Activated B cell treated with CpG ODN at 0.5 μM for 24 hours (primary cell): ENCODE results near the gene OSBPL2. TPM values are rescaled to one million over a fixed set of nuclear protein-coding genes. Genes with fewer than 3 reads are reported as not detected.

Source experiments
- ATAC-seq: fragments of 200-7000 bp; cut with Tn5 transposase; one replicate; pipeline ENCODE4 v1.10.0; 2021; ENCODE audit warnings: low read depth, mild to moderate bottlenecking, moderate library complexity
- CTCF ChIA-PET: fragments of 350-600 bp; sonication (Branson Sonifier 250); formaldehyde crosslinking; loops from one replicate; lab custom pipeline; 2021; ENCODE audit warnings: antibody characterized with exemption; lab: Charles Lee
- POLR2A ChIA-PET: fragments of 350-600 bp; sonication (Branson Sonifier 250); formaldehyde crosslinking; loops from one replicate; lab custom pipeline; 2021; ENCODE audit warnings: antibody characterized with exemption; lab: Charles Lee
- DNase-seq: peaks from one replicate; pipeline ENCODE4 v3.0.0; 2022
- H3K27ac Mint-ChIP-seq: one replicate; pipeline ENCODE4 v1.8.0; 2020; ENCODE audit warnings: mixed read lengths
- H3K27me3 Mint-ChIP-seq: one replicate; pipeline ENCODE4 v1.8.0; 2021; ENCODE audit warnings: mixed read lengths
- H3K36me3 Mint-ChIP-seq: one replicate; pipeline ENCODE4 v1.8.0; 2021; ENCODE audit warnings: low read depth, mixed read lengths
- H3K4me1 Mint-ChIP-seq: one replicate; pipeline ENCODE4 v1.8.0; 2021; ENCODE audit warnings: mixed read lengths
- H3K4me3 Mint-ChIP-seq: one replicate; pipeline ENCODE4 v1.8.0; 2020; ENCODE audit warnings: mild to moderate bottlenecking, mixed read lengths
- H3K9me3 Mint-ChIP-seq: one replicate; pipeline ENCODE4 v1.8.0; 2020; ENCODE audit warnings: mixed read lengths
- CTCF ChIP-seq: fragments of 200-600 bp; IDR thresholded peaks from one replicate; pipeline ENCODE4 v1.8.0; 2022; ENCODE audit warnings: antibody characterized with exemption, mild to moderate bottlenecking
- intact Hi-C: fragments of 100-400 bp; cut with micrococcal nuclease; formaldehyde crosslinking; loops from one replicate; pipeline ENCODE4 v1.15.1; 2024
- total RNA-seq: library from RNA; stranded (reverse); gene quantifications from 2 replicates; pipeline ENCODE4 v1.2.3, GENCODE V29; 2022

Gene OSBPL2
- total RNA-seq, 1 donor from 2014 or later: 43.0 TPM

GRCh38 chr20:62325172-62325905 lies 87.0 kb downstream of the OSBPL2 start:
- H3K36me3 Mint-ChIP-seq: peaks cover 21% of the 10 kb centered on the region

GRCh38 chr20:62326559-62326958 lies 88.2 kb downstream of the OSBPL2 start:
- intact Hi-C loops: no loop called here
- no peak overlapping the region for H3K4me3 Mint-ChIP-seq
- ATAC-seq (no peak), DNase-seq (no peak)
- H3K27ac Mint-ChIP-seq: no peak overlapping the region
- H3K27me3 Mint-ChIP-seq: no peaks in the 10 kb centered on the region
- POLR2A ChIA-PET: no interaction called here
- no peaks in the 10 kb centered on the region for H3K9me3 Mint-ChIP-seq
- CTCF ChIA-PET: no interaction called here
- H3K36me3 Mint-ChIP-seq: peaks cover 23% of the 10 kb centered on the region
- TF ChIP-seq CTCF: no peak
- no peaks in the 10 kb centered on the region for H3K4me1 Mint-ChIP-seq

More at GRCh38 chr20:62325172-62325905, 87.0 kb downstream of the OSBPL2 start:
- no peak for DNase-seq
- Mint-ChIP-seq H3K9me3 (no peaks in the 10 kb centered on the region), H3K4me1 (no peaks in the 10 kb centered on the region), H3K4me3 (no peak overlapping the region), H3K27me3 (no peaks in the 10 kb centered on the region), H3K27ac (no peak overlapping the region)
- ATAC-seq: no peak
- TF ChIP-seq CTCF: no peak
- ChIA-PET POLR2A (no interaction called here), CTCF (no interaction called here)
- intact Hi-C loops: no loop called here

GRCh38 chr20:62326959-62327725 lies 88.8 kb downstream of the OSBPL2 start:
- no peak overlapping the region for H3K4me3 Mint-ChIP-seq

GRCh38 chr20:62327726-62328495 lies 89.6 kb downstream of the OSBPL2 start:
- H3K36me3 Mint-ChIP-seq: peaks cover 26% of the 10 kb centered on the region
- CTCF ChIA-PET: no interaction called here
- ATAC-seq (no peak), DNase-seq (no peak)
- H3K9me3 Mint-ChIP-seq: no peaks in the 10 kb centered on the region
- no peak overlapping the region for H3K4me3 Mint-ChIP-seq
- intact Hi-C loops: no loop called here
- no peaks in the 10 kb centered on the region for H3K4me1 Mint-ChIP-seq
- no peak overlapping the region for H3K27ac Mint-ChIP-seq
- H3K27me3 Mint-ChIP-seq: no peaks in the 10 kb centered on the region
- POLR2A ChIA-PET: no interaction called here
- no peak for TF ChIP-seq CTCF

More at GRCh38 chr20:62326959-62327725, 88.8 kb downstream of the OSBPL2 start:
- intact Hi-C loops: no loop called here
- no peak for DNase-seq
- no peak for TF ChIP-seq CTCF
- CTCF ChIA-PET: no interaction called here
- Mint-ChIP-seq H3K27ac (no peak overlapping the region), H3K27me3 (no peaks in the 10 kb centered on the region), H3K4me1 (no peaks in the 10 kb centered on the region), H3K9me3 (no peaks in the 10 kb centered on the region), H3K36me3 (peaks cover 26% of the 10 kb centered on the region)
- POLR2A ChIA-PET: no interaction called here
- no peak for ATAC-seq
